Esophagus muscularis mucosa (tissue), 4 donors: ENCODE results near the gene OXT. TPM values are rescaled to one million over a fixed set of nuclear protein-coding genes. Genes with fewer than 3 reads are reported as not detected.
"Not testable (repeated sequence)": the region's sequence is repeated elsewhere in the genome, so short reads cannot be mapped to it uniquely, and the experiment has no call there.

Source experiments
- DNase-seq: peaks from one replicate; pipeline ENCODE4 v3.0.0-alpha.2; 2017; ENCODE audit errors: extremely low spot score
- H3K27ac ChIP-seq, 4 donors: fragments of 200-600 bp; sonication (generic); replicated peaks in 1 of 4; 1 replicate in 3 of 4; 2 replicates in 1 of 4; pipeline ENCODE4 v1.5.1; 2016 to 2019; ENCODE audit warnings: mild to moderate bottlenecking in 1 of 4
- H3K27me3 ChIP-seq, 4 donors: fragments of 200-600 bp; sonication (generic); one replicate each; pipeline versions ENCODE4 v1.5.1 to v1.6.0; 2016 to 2019
- H3K36me3 ChIP-seq, 4 donors: fragments of 200-600 bp; sonication (generic); one replicate each; pipeline ENCODE4 v1.5.1; 2016 to 2019
- H3K4me1 ChIP-seq, 4 donors: fragments of 200-600 bp; sonication (generic); one replicate each; pipeline ENCODE4 v1.5.1; 2016 to 2019
- H3K4me3 ChIP-seq, 4 donors: fragments of 200-600 bp; sonication (generic); 1 replicate in 2 of 4; 2 replicates in 2 of 4; pipeline ENCODE4 v1.5.1; 2016 to 2019; ENCODE audit warnings: mild to moderate bottlenecking in 4 of 4, moderate library complexity in 1 of 4
- H3K9me3 ChIP-seq, 4 donors: fragments of 200-600 bp; sonication (generic); 1 replicate in 3 of 4; 2 replicates in 1 of 4; pipeline ENCODE4 v1.5.1; 2016 to 2019
- CTCF ChIP-seq, 3 experiments: fragments of 200-600 bp in 2 of 3; fragments of 450-650 bp in 1 of 3; sonication (generic) in 2 of 3; IDR thresholded peaks; one replicate each; pipeline ENCODE4 v1.5.1; 2017 to 2019; ENCODE audit warnings: antibody characterized with exemption in 3 of 3, mild to moderate bottlenecking in 2 of 3, moderate library complexity in 1 of 3
- EP300 ChIP-seq: sonication (generic); formaldehyde crosslinking; IDR thresholded peaks from one replicate; pipeline ENCODE4 v1.6.1; 2017; ENCODE audit warnings: antibody characterized with exemption
- POLR2A ChIP-seq: fragments of 450-650 bp; IDR thresholded peaks from one replicate; pipeline ENCODE4 v1.6.1; 2017; ENCODE audit warnings: antibody characterized with exemption, moderate library complexity, mild to moderate bottlenecking, low read depth
- POLR2AphosphoS5 ChIP-seq, 2 donors: sonication (generic); formaldehyde crosslinking; IDR thresholded peaks; one replicate each; pipeline ENCODE4 v1.6.1; 2017; ENCODE audit warnings: antibody characterized with exemption in 2 of 2
- whole genome bisulfite sequencing: methylation state at CpG from one replicate; pipeline ENCODE4 v1.1.5; 2018; 5-methylcytosine and 5-hydroxymethylcytosine counted together
- intact Hi-C: fragments of 100-400 bp; cut with DNase I; formaldehyde crosslinking; loops from one replicate; pipeline ENCODE4 v1.15.1; 2023
- total RNA-seq, 4 donors: library from RNA; depleted of rRNA; stranded (reverse); fragments of >200 nt; gene quantifications; one replicate each; pipeline versions ENCODE4 v1.1.0 to v1.2.1, GENCODE V29; 2016

OXT gene
- total RNA-seq, 4 donors from 2014 or later, result not detected

- TF ChIP-seq CTCF (IDR thresholded peaks at IDR 0.05) (no peak), EP300 (no peak), POLR2A (no peak), POLR2AphosphoS5 (IDR thresholded peaks at IDR 0.05) (no peak)
- WGBS, result 80% methylated on average over 22 of the region's 22 CpGs
These were observed 1.3 kb downstream of the OXT start for GRCh38 chr20:3072530-3073250.

GRCh38 chr20:3073251-3073643 lies 1.8 kb downstream of the OXT start:
- Histone ChIP-seq H3K27me3 (peaks cover 0 to 67% (median 13%) of the 10 kb centered on the region in 4 donors), H3K4me1 (peaks cover 7 to 16% (median 14%) of the 10 kb centered on the region in 4 donors)
- DNase-seq, H3K27ac ChIP-seq, intact Hi-C loops, H3K36me3 ChIP-seq, H3K4me3 ChIP-seq, H3K9me3 ChIP-seq: not testable (repeated sequence)
- 87% methylated on average over 8 of the region's 8 CpGs for WGBS

More at GRCh38 chr20:3072530-3073250, 1.3 kb downstream of the OXT start:
- peak overlapping the region; percentile 54 to 68 (median 56) for H3K4me3 ChIP-seq
- intact Hi-C loops, result no loop called here
- H3K36me3 ChIP-seq, result no peaks in the 10 kb centered on the region
- H3K9me3 ChIP-seq, result no peaks in the 10 kb centered on the region
- DNase-seq, result no peak
- H3K27ac ChIP-seq, result no peak overlapping the region
- H3K4me1 ChIP-seq, result peaks cover 7 to 16% (median 14%) of the 10 kb centered on the region in 4 donors
- H3K27me3 ChIP-seq, result peaks cover 0 to 67% (median 13%) of the 10 kb centered on the region in 4 donors

- TF ChIP-seq POLR2A, result no peak
- TF ChIP-seq EP300, result no peak
- no peak for TF ChIP-seq POLR2AphosphoS5 (IDR thresholded peaks at IDR 0.05)
- no peak for TF ChIP-seq CTCF (IDR thresholded peaks at IDR 0.05)
- Histone ChIP-seq H3K9me3 (no peaks in the 10 kb centered on the region), H3K27me3 (peaks cover 0 to 69% (median 13%) of the 10 kb centered on the region in 4 donors), H3K27ac (no peak overlapping the region), H3K4me1 (peaks cover 7 to 16% (median 14%) of the 10 kb centered on the region in 4 donors), H3K4me3 (no peak overlapping the region), H3K36me3 (no peaks in the 10 kb centered on the region)
- DNase-seq, result no peak
- intact Hi-C loops, result no loop called here
- 83% methylated on average over 6 of the region's 6 CpGs for WGBS
These were observed 3.4 kb downstream of the OXT start for GRCh38 chr20:3074812-3075211.

- H3K36me3 ChIP-seq, H3K27ac ChIP-seq, H3K9me3 ChIP-seq, DNase-seq, intact Hi-C loops, H3K4me3 ChIP-seq: not testable (repeated sequence)
- Histone ChIP-seq H3K27me3 (peaks cover 0 to 64% (median 13%) of the 10 kb centered on the region in 4 donors), H3K4me1 (peaks cover 7 to 16% (median 14%) of the 10 kb centered on the region in 4 donors)
- 75% methylated on average over 6 of the region's 6 CpGs for WGBS
These were observed 3.9 kb downstream of the OXT start for GRCh38 chr20:3075315-3075714.

- H3K36me3 ChIP-seq, result no peaks in the 10 kb centered on the region
- H3K9me3 ChIP-seq, result no peaks in the 10 kb centered on the region
- TF ChIP-seq CTCF (IDR thresholded peaks at IDR 0.05) (no peak), EP300 (no peak), POLR2A (no peak), POLR2AphosphoS5 (IDR thresholded peaks at IDR 0.05) (no peak)
- H3K27me3 ChIP-seq, result peaks cover 0 to 64% (median 11%) of the 10 kb centered on the region in 4 donors
- intact Hi-C loops, result no loop called here
- no peak overlapping the region for H3K4me3 ChIP-seq
- H3K4me1 ChIP-seq, result peaks cover 14 to 18% (median 16%) of the 10 kb centered on the region in 4 donors
- 68% methylated on average over 4 of the region's 4 CpGs for WGBS
- no peak overlapping the region for H3K27ac ChIP-seq
- no peak for DNase-seq
These were observed 6.3 kb downstream of the OXT start for GRCh38 chr20:3077618-3078134.
